Adrenal gland (tissue), 12 donors: Measurements from ENCODE around the gene DST. TPM values are rescaled to one million over a fixed set of nuclear protein-coding genes. Genes with fewer than 3 reads are reported as not detected.

Source experiments
- DNase-seq, 7 donors: peaks; one replicate each; pipeline ENCODE4 v3.0.0-alpha.2; 2019 to 2020
- H3K27ac ChIP-seq, 5 donors: fragments of 200-600 bp; sonication (generic) in 4 of 5; 1 replicate in 3 of 5; 2 replicates in 2 of 5; pipeline versions ENCODE4 v1.5.1 to v1.8.0; 2016 to 2020; ENCODE audit warnings: mild to moderate bottlenecking in 1 of 5
- H3K27me3 ChIP-seq: fragments of 200-600 bp; 2 replicates; pipeline ENCODE4 v1.8.0; 2021
- H3K36me3 ChIP-seq, 2 donors: fragments of 200-600 bp; replicated peaks in 1 of 2; 1 replicate in 1 of 2; 2 replicates in 1 of 2; pipeline versions ENCODE4 v1.5.1 to v1.8.0; 2018 to 2022
- H3K4me1 ChIP-seq, 2 donors: fragments of 200-600 bp; replicated peaks in 1 of 2; 1 replicate in 1 of 2; 2 replicates in 1 of 2; pipeline versions ENCODE4 v1.5.1 to v1.8.0; 2018 to 2021
- H3K4me3 ChIP-seq, 4 donors: fragments of 200-600 bp; sonication (generic) in 3 of 4; one replicate each; pipeline ENCODE4 v1.5.1; 2016 to 2018
- H3K9me3 ChIP-seq, 3 donors: fragments of 200-600 bp; sonication (generic) in 1 of 3; replicated peaks in 1 of 3; 1 replicate in 2 of 3; 2 replicates in 1 of 3; pipeline versions ENCODE4 v1.5.1 to v1.8.0; 2016 to 2021
- CTCF ChIP-seq, 6 experiments: fragments of 450-650 bp in 4 of 6; fragments of 200-600 bp in 2 of 6; sonication (generic) in 1 of 6; IDR thresholded peaks; 1 replicate in 5 of 6; 2 replicates in 1 of 6; pipeline versions ENCODE4 v1.5.1 to v1.8.0; 2016 to 2021; ENCODE audit warnings: antibody characterized with exemption in 6 of 6, mild to moderate bottlenecking in 2 of 6, moderate library complexity in 1 of 6
- POLR2A ChIP-seq, 2 donors: fragments of 450-650 bp; IDR thresholded peaks; one replicate each; pipeline ENCODE4 v1.6.1; 2017; ENCODE audit warnings: antibody characterized with exemption in 2 of 2, mild to moderate bottlenecking in 2 of 2, moderate library complexity in 1 of 2
- WGBS, 4 donors: extraction: QIAGEN DNeasy Blood & Tissue Kit in 2 of 4; methylation state at CpG; one replicate each; pipeline versions ENCODE4 v1.1.5 to v1.1.7; 2013 to 2017; 5-methylcytosine and 5-hydroxymethylcytosine counted together
- intact Hi-C, 2 donors: fragments of 100-400 bp; cut with DNase I; formaldehyde crosslinking; loops; one replicate each; pipeline versions ENCODE4 v1.14.1 to v1.15.0; 2022 to 2023
- polyA plus RNA-seq, 3 donors: library from polyadenylated mRNA; stranded (reverse); fragments of 200-250 nt in 2 of 3; fragments of 350-450 nt in 1 of 3; fragmentation: Illumina TruSeq in 1 of 3; extraction: RNeasy Lipid Tissue Mini Kit (QIAGEN cat#74804) in 1 of 3; gene quantifications; one replicate each; pipeline ENCODE4 v1.2.3, GENCODE V29; 2013 to 2014
- total RNA-seq, 9 donors: library from RNA; depleted of rRNA in 4 of 9; stranded (reverse); fragments of >200 nt in 4 of 9; fragments of 120-200 nt in 1 of 9; fragmentation: NEBNext Ultra II Directional in 1 of 9; extraction: Animal tissue kit (Norgen Biotek cat#: 25700) in 1 of 9; gene quantifications; one replicate each; pipeline versions ENCODE4 v1.1.0 to v1.2.4, GENCODE V29; 2013 to 2023
- donor health status: healthy with polysubstance abuse.
- donor health status: Bipolar disorder and iron deficiency.
- donor health status: DM: yes; HTN: yes; CAD: no.
- donor health status: DM: no; HTN: no; CAD: no.
- donor health status: DM: no; HTN: no; CAD: no.
- donor health status: DM: yes; HTN: yes; CAD: no.

DST gene
- total and polyA plus RNA-seq, 12 donors: 105 to 418 (median 265) TPM

GRCh38 chr6:56655996-56656395 lies 13.3 kb upstream of the DST start:
- TF ChIP-seq POLR2A (IDR thresholded peaks at IDR 0.05) (no peak), CTCF (IDR thresholded peaks at IDR 0.05) (no peak)
- no peak overlapping the region for H3K27ac ChIP-seq
- H3K36me3 ChIP-seq: no peaks in the 10 kb centered on the region
- no peaks in the 10 kb centered on the region for H3K9me3 ChIP-seq
- H3K4me3 ChIP-seq: no peak overlapping the region
- peaks cover 5 to 29% of the 10 kb centered on the region in 2 donors for H3K4me1 ChIP-seq
- H3K27me3 ChIP-seq: no peaks in the 10 kb centered on the region
- WGBS, 4 donors: 57 to 62% (median 59%) methylated on average over 4 of the region's 4 CpGs
- DNase-seq: no peak
- intact Hi-C loops: no loop called here

DNA sequence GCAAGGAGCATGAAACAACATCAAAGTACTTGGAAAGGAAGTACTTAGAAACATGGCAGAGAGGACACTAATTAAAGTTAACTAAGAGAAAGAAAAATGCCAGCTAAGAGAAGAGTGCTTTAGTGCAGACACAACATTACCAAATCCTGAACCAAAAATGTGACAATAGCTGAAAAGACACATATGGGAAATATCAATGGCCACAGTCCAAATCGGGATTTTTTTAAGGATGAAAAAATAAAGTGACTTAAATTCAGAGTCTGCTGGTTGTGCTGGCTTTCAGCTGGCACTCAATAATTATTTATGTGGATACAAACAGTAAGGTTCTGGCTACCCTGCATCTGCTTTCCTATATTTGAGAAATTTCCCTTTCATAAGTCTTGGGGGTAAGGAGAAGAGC lies 12.6 kb upstream of the DST start:
- intact Hi-C loops: no loop called here
- WGBS, 4 donors: 80 to 88% (median 82%) methylated on average over 1 of the region's 1 CpG
- Histone ChIP-seq H3K36me3 (no peaks in the 10 kb centered on the region), H3K4me3 (no peak overlapping the region), H3K9me3 (no peaks in the 10 kb centered on the region), H3K27me3 (no peaks in the 10 kb centered on the region), H3K27ac (no peak overlapping the region), H3K4me1 (peaks cover 5 to 21% of the 10 kb centered on the region in 2 donors)
- TF ChIP-seq POLR2A (IDR thresholded peaks at IDR 0.05) (no peak), CTCF (IDR thresholded peaks at IDR 0.05) (no peak)
- DNase-seq: no peak

DNA sequence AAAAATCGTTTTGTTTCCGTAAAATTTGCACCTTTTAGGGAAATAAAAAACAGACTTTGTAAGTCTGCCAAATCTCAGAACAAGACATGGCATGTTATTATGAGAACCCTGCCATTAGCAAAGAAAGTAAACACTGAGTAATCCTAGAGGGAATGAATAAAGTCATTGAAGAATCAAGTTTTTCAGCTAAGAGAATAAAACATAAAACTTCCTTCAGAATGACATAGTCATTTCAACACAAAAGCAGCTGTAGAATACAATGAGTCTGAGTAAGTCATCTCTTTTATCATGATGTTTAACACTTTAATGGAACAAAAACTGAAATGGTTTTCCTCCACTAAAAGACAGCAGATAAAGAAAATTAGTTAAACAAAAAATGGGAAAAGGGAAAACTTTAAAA lies 10.3 kb upstream of the DST start:
- DNase-seq: no peak
- Histone ChIP-seq H3K9me3 (no peaks in the 10 kb centered on the region), H3K27me3 (no peaks in the 10 kb centered on the region), H3K4me3 (no peak overlapping the region), H3K36me3 (no peaks in the 10 kb centered on the region), H3K27ac (no peak overlapping the region), H3K4me1 (peaks cover 5 to 22% of the 10 kb centered on the region in 2 donors)
- no peak for TF ChIP-seq CTCF (IDR thresholded peaks at IDR 0.05)
- no peak for TF ChIP-seq POLR2A (IDR thresholded peaks at IDR 0.05)
- intact Hi-C loops: no loop called here
- 40 to 58% (median 49%) methylated on average over 2 of the region's 2 CpGs for WGBS, 4 donors

DNA sequence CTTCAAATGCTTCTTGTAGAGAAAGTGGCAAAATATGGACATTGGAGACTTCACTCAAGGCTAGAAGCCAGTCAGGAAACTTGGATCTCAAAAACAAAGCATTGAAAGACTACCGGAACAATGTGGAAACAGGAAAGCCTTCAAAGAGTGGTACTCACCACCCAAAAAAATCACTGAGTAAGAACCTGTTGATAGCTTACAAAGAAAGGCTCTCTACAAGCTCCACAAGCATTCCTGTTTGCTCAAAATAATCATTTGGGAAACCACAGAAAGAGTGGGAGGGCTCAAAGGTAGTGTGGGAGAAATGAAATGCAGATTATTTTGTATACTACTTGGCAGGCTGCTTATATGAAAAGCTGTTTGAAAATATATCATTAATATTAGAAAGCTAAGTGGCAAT lies 9.5 kb upstream of the DST start:
- no peak for DNase-seq
- Histone ChIP-seq H3K4me1 (peaks cover 8 to 27% of the 10 kb centered on the region in 2 donors), H3K27me3 (no peaks in the 10 kb centered on the region), H3K4me3 (no peak overlapping the region), H3K36me3 (no peaks in the 10 kb centered on the region), H3K27ac (no peak overlapping the region), H3K9me3 (no peaks in the 10 kb centered on the region)
- TF ChIP-seq CTCF (IDR thresholded peaks at IDR 0.05) (no peak), POLR2A (IDR thresholded peaks at IDR 0.05) (no peak)
- 74 to 84% (median 81%) methylated on average over 1 of the region's 1 CpG for WGBS, 4 donors
- intact Hi-C loops: no loop called here
